SHP77 (cell line): ENCODE results near the gene IP6K2.
"Not testable (repeated sequence)": the region's sequence is repeated elsewhere in the genome, so short reads cannot be mapped to it uniquely, and the experiment has no call there.

ENCODE experiments used
- DNase-seq, 2 experiments: peaks; one replicate each; lab custom pipeline; 2025; lab: John Stamatoyannopoulos, UW

IP6K2 gene

GRCh38 chr3:48725185-48725855 is 8.3 kb upstream of the IP6K2 start:
- not testable (repeated sequence) for DNase-seq

- DNase-seq = no peak
Measured at GRCh38 chr3:48723725-48724124, 6.7 kb upstream of the IP6K2 start.

GRCh38 chr3:48723293-48723692 is 6.3 kb upstream of the IP6K2 start:
- DNase-seq = not testable (repeated sequence)

- DNase-seq = peak in 1 of 2 experiments; percentile 31
Measured at GRCh38 chr3:48716508-48716981, 476 bp downstream of the IP6K2 start.

- peak in 1 of 2 experiments; percentile 4 for DNase-seq
Measured at GRCh38 chr3:48715174-48715800, 1.7 kb downstream of the IP6K2 start.

- DNase-seq = no peak
Measured at GRCh38 chr3:48711727-48712126, 5.3 kb downstream of the IP6K2 start.

- no peak for DNase-seq
Measured at GRCh38 chr3:48709051-48709461, 8.0 kb downstream of the IP6K2 start.

- DNase-seq = no peak
Measured at GRCh38 chr3:48708481-48708889, 8.5 kb downstream of the IP6K2 start.

- DNase-seq = no peak
Measured at GRCh38 chr3:48707157-48707556, 9.9 kb downstream of the IP6K2 start.

- no peak for DNase-seq
Measured at GRCh38 chr3:48702320-48702920, 14.6 kb downstream of the IP6K2 start.

- DNase-seq = no peak
Measured at GRCh38 chr3:48700731-48701405, 16.2 kb downstream of the IP6K2 start.

GRCh38 chr3:48698891-48699290 is 18.1 kb downstream of the IP6K2 start:
- DNase-seq = no peak

- DNase-seq = no peak
Measured at GRCh38 chr3:48697952-48698351, 19.1 kb downstream of the IP6K2 start.

GRCh38 chr3:48696601-48697000 is 20.4 kb downstream of the IP6K2 start:
- DNase-seq = no peak

- DNase-seq = no peak
Measured at GRCh38 chr3:48696156-48696555, 20.9 kb downstream of the IP6K2 start.

- DNase-seq = no peak
Measured at GRCh38 chr3:48695393-48695753, 21.6 kb downstream of the IP6K2 start.

GRCh38 chr3:48694610-48695392 is 22.2 kb downstream of the IP6K2 start:
- DNase-seq = no peak

- no peak for DNase-seq
Measured at GRCh38 chr3:48693826-48694225, 23.2 kb downstream of the IP6K2 start.

GRCh38 chr3:48692551-48692950 is 24.5 kb downstream of the IP6K2 start:
- DNase-seq = no peak

GRCh38 chr3:48690846-48691458 is 26.1 kb downstream of the IP6K2 start:
- DNase-seq = no peak

- DNase-seq = no peak
Measured at GRCh38 chr3:48689384-48689783, 27.6 kb downstream of the IP6K2 start.

GRCh38 chr3:48688737-48689075 is 28.3 kb downstream of the IP6K2 start:
- DNase-seq = no peak
